Mesangial cell (primary cell): ENCODE data around the gene HUS1. TPM values are rescaled to one million over a fixed set of nuclear protein-coding genes. Genes with fewer than 3 reads are reported as not detected.

ENCODE experiments used
- total RNA-seq: library from RNA; depleted of rRNA; stranded (reverse); fragments of >200 nt; gene quantifications from 2 replicates; pipeline ENCODE4 v1.2.3, GENCODE V29; 2015

Gene HUS1
- total RNA-seq, result 10.9 and 16.3 TPM in 2 replicates

DNA sequence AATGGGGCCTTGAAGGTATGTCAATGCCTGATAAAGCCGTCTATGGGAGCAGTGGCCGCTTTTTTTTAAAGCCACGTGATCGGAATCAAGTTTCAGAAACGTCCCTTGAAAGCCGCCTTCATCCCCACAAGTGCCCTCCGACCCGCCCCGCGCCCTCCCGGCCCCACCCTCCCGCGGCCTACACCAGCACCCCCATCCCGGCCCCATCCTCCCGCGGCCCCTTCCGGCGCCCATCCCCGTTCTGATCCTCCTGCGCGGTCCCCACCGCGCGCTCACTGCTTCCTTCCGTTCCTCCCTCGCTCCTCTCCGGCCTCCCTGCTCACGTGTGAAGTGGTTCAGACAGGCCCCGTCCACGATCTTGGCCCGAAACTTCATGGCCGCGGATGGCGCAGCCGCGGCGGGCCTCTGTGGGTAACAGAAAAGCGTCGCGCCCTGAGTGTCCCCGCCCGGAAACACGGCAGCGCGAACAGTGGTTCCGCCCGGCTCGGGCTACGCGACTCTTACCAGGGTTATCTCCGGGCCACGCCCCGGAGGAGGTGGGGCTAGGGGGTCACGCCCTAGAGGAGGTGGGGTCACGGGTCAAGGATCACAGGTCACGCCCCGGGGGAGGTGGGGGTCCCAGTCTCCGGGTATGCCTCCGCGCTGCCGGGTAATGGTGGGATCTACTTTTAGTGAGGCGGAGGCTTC, at the start of gene HUS1:
HUS1 (minus strand) TSS at position 471 of the 687 bp plus-strand sequence; CDS start at position 375, 96 bp downstream.

DNA sequence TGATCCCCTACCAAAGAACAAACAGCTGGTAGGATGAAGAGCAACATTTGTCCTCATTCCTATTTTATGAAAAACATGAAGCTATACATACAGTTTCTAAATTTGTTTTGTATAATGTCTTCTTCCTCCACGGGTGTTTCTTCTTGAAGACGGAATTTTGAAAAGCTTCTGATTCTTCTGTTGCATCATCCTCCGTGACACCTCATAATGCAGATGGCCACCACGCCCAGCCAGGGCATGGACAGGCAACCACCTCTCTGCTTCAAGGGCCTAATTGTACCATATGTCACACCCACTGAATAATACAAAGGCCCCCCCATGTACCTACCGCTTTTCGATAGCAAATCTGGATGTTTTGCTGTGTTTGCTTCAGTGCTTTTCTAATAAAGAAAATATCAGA, 49.5 kb upstream of the HUS1 start, which contains the start of gene SUN3:
SUN3 (minus strand) TSS at position 170 of the 400 bp plus-strand sequence; CDS start at position 1, 169 bp downstream.

DNA sequence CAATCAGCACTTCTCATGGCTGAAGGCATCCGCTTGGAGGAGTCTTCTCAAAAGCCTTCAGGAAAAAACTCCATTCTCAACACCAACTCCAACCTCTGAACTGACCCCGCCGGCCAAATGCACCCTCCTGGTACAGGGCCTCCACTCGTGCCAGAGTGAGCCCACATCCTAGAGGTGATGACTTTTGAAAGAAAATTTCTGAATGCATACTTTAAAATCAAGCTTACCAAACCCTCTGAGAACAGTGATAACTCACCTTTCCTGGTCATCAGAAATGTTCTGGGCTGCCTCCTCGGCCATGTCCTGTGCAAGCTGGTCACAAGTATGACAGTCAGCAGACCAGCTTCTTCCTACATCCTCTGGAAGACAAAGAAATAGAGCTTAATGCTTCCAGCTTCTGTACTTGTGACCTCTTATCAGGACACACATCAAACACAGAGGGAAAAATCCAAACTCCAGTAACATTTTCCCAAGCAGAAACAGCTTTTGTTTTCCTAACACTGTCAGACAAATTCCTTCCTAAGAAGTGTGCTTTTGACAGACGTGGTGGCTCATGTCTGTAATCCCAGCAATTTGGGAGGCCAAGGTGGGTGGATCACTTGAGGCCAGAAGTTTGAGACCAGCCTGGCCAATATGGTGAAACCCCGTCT, 31.1 kb downstream of the HUS1 start, which contains the start of gene PKD1L1:
PKD1L1 (minus strand) TSS at position 326 of the 650 bp plus-strand sequence; CDS start at position 300, 26 bp downstream.

Other genes starting within 250 kb of the HUS1 start
- under 0.01 TPM in 1 of 2 replicates, not detected in the other for gene PKD1L1, start 31.1 kb downstream of the HUS1 start, total RNA-seq
- 0.51 TPM in 1 of 2 replicates, not detected in the other for gene SUN3, start 49.5 kb upstream of the HUS1 start, total RNA-seq
- 0.13 and 0.16 TPM in 2 replicates for gene C7orf57, start 55.9 kb upstream of the HUS1 start, total RNA-seq
- 27.4 and 39.6 TPM in 2 replicates for gene UPP1, start 109.7 kb upstream of the HUS1 start, total RNA-seq
- gene ABCA13, start 191.8 kb upstream of the HUS1 start, total RNA-seq, result 0.38 and 0.65 TPM in 2 replicates